OCI-LY7 (cell line): ENCODE measurements around the gene GLG1.

Source experiments
- CTCF ChIP-seq: fragments of 200-600 bp; sonication (generic); conservative IDR thresholded peaks from 2 replicates; pipeline ENCODE4 v1.5.1; 2014; ENCODE audit warnings: mild to moderate bottlenecking, antibody characterized with exemption, low read length, moderate library complexity, mixed read lengths
- EZH2phosphoT487 ChIP-seq: fragments of 200-600 bp; sonication (generic); IDR thresholded peaks from 2 replicates; pipeline ENCODE4 v1.6.1; 2018; ENCODE audit warnings: low read depth, borderline replicate concordance, mild to moderate bottlenecking, mixed run types, antibody characterized with exemption, low read length, moderate library complexity, mixed read lengths

DNA sequence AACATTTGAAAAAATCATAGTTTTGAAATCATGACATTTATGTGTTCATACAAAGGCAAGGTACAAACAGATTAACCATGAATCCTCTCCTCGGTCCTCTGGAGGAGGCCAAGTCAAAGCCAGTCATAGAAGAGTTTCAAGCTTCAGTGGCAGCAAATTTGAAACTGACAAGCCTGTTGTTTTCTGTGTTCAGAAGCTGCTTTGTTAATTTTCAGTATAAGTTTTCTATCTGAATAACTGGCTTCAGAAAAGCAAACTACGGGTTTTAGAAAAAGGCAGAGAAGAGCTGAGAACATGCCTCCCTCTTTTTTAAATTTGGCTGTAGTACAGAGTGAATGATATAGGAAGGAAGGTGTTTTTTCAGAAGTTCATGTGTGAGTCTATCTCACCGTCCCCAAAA, 106.0 kb downstream of the GLG1 start:
- TF ChIP-seq CTCF (no peak), EZH2phosphoT487 (no peak)
